Body of pancreas (tissue), 4 donors: ENCODE measurements around the gene ISCA1. TPM values are rescaled to one million over a fixed set of nuclear protein-coding genes. Genes with fewer than 3 reads are reported as not detected.

Experiments used
- ATAC-seq: fragments of 150-250 bp; one replicate; pipeline ENCODE4 v1.9.1; 2016
- DNase-seq, 4 donors: peaks; one replicate each; pipeline ENCODE4 v3.0.0-alpha.2; 2019
- H3K27ac ChIP-seq, 4 donors: fragments of 200-600 bp; sonication (generic); 1 replicate in 3 of 4; 2 replicates in 1 of 4; pipeline versions ENCODE4 v1.5.1 to v1.6.1; 2016 to 2019; ENCODE audit warnings: mild to moderate bottlenecking in 1 of 4, mixed read lengths in 1 of 4, moderate library complexity in 1 of 4
- H3K27me3 ChIP-seq, 2 donors: fragments of 200-600 bp; sonication (generic); one replicate each; pipeline ENCODE4 v1.6.0; 2016; ENCODE audit warnings: mild to moderate bottlenecking in 1 of 2
- H3K36me3 ChIP-seq, 2 donors: fragments of 200-600 bp; sonication (generic); replicated peaks in 1 of 2; 2 replicates each; pipeline ENCODE4 v1.5.1; 2016; ENCODE audit warnings: low read depth in 2 of 2; ENCODE audit not compliant: insufficient read depth in 1 of 2
- H3K4me1 ChIP-seq: fragments of 200-600 bp; sonication (generic); one replicate; pipeline ENCODE4 v1.6.0; 2016
- H3K4me3 ChIP-seq, 2 donors: fragments of 200-600 bp; sonication (generic); 1 replicate in 1 of 2; 2 replicates in 1 of 2; pipeline ENCODE4 v1.5.1; 2016 to 2019
- H3K9me3 ChIP-seq, 3 donors: fragments of 200-600 bp; sonication (generic); 1 replicate in 2 of 3; 2 replicates in 1 of 3; pipeline ENCODE4 v1.5.1; 2016
- POLR2A ChIP-seq, 3 donors: fragments of 450-650 bp; IDR thresholded peaks; one replicate each; pipeline ENCODE4 v1.6.1; 2016; ENCODE audit warnings: antibody characterized with exemption in 3 of 3, mild to moderate bottlenecking in 2 of 3
- WGBS, 2 donors: methylation state at CpG; one replicate each; pipeline ENCODE4 v1.1.5; 2017; 5-methylcytosine and 5-hydroxymethylcytosine counted together
- intact Hi-C: fragments of 100-400 bp; cut with DNase I; formaldehyde crosslinking; loops from one replicate; pipeline ENCODE4 v1.15.1; 2023
- total RNA-seq, 2 donors: library from RNA; depleted of rRNA; stranded (reverse); fragments of >200 nt; gene quantifications; one replicate each; pipeline ENCODE4 v1.1.0, GENCODE V29; 2016
- TF ChIP-seq, protein P1 (sequence below), 7 experiments: fragments of 450-650 bp in 4 of 7; fragments of 200-600 bp in 3 of 7; sonication (generic) in 3 of 7; IDR thresholded peaks; one replicate each; pipeline ENCODE4 v1.5.1; 2016 to 2019; ENCODE audit warnings: antibody characterized with exemption in 7 of 7

Gene ISCA1
- total RNA-seq, 2 donors from 2014 or later: 19.4 to 21.0 TPM

- ATAC-seq (no peak), DNase-seq (no peak)
- no peaks in the 10 kb centered on the region for H3K27me3 ChIP-seq
- WGBS, 2 donors: 87 to 90% methylated on average over 6 of the region's 6 CpGs
- no peaks in the 10 kb centered on the region for H3K36me3 ChIP-seq
- no peaks in the 10 kb centered on the region for H3K4me1 ChIP-seq
- intact Hi-C loops: no loop called here
- no peak overlapping the region for H3K27ac ChIP-seq
- no peak overlapping the region for H3K4me3 ChIP-seq
- no peaks in the 10 kb centered on the region for H3K9me3 ChIP-seq
- TF ChIP-seq POLR2A (IDR thresholded peaks at IDR 0.05): no peak
- TF ChIP-seq, protein P1, sequence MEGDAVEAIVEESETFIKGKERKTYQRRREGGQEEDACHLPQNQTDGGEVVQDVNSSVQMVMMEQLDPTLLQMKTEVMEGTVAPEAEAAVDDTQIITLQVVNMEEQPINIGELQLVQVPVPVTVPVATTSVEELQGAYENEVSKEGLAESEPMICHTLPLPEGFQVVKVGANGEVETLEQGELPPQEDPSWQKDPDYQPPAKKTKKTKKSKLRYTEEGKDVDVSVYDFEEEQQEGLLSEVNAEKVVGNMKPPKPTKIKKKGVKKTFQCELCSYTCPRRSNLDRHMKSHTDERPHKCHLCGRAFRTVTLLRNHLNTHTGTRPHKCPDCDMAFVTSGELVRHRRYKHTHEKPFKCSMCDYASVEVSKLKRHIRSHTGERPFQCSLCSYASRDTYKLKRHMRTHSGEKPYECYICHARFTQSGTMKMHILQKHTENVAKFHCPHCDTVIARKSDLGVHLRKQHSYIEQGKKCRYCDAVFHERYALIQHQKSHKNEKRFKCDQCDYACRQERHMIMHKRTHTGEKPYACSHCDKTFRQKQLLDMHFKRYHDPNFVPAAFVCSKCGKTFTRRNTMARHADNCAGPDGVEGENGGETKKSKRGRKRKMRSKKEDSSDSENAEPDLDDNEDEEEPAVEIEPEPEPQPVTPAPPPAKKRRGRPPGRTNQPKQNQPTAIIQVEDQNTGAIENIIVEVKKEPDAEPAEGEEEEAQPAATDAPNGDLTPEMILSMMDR (IDR thresholded peaks at IDR 0.05): no peak
Observed at GRCh38 chr9:86288499-86289198, 6.3 kb upstream of the ISCA1 start.

DNA sequence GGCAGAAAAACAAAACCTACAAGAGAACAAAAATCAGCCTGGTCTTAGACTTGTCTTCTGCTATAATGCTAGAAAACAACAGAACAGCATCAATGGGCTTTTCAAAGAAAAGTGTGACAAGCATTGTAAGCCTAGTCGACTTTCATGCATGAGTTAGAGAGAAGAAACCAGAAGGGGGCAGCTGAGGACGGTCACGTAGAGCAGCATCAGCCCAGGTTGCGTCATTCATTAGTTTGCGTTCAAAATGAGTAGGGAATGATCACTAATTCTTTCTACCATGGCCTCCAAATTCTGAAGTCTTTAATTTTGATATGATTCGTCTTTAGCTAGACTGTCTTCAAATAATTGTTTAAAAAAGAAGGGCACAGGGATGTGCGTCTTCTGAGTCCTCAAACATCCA lies 4.7 kb upstream of the ISCA1 start:
- Histone ChIP-seq H3K36me3 (no peaks in the 10 kb centered on the region), H3K4me1 (peaks cover 5% of the 10 kb centered on the region), H3K27me3 (no peaks in the 10 kb centered on the region), H3K9me3 (no peaks in the 10 kb centered on the region), H3K27ac (no peak overlapping the region), H3K4me3 (no peak overlapping the region)
- 64 to 83% methylated on average over 7 of the region's 7 CpGs for WGBS, 2 donors
- DNase-seq (no peak), ATAC-seq (no peak)
- no peak for TF ChIP-seq POLR2A (IDR thresholded peaks at IDR 0.05)
- TF ChIP-seq, protein P1 (IDR thresholded peaks at IDR 0.05): no peak
- intact Hi-C loops: no loop called here

DNA sequence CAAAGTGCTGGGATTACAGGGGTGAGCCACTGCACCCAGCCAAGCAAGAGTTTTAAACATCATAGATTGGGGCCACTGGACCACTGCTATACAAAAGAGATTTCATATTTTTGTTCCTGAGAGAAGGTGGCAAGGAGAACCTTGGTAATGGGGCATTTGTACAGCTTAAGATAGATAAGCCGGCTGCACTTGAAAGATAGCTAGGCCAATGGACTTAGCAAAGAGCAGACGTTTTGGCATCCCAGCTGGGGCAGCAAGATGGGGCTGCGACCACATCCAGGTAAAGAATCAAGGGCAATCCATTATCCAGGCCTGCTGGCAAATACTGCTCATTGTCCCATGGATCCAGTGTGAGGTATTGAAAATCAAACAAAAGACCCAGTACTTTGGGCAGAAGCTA lies 3.9 kb upstream of the ISCA1 start:
- Histone ChIP-seq H3K36me3 (no peaks in the 10 kb centered on the region), H3K27me3 (no peaks in the 10 kb centered on the region), H3K9me3 (no peaks in the 10 kb centered on the region), H3K27ac (no peak overlapping the region), H3K4me1 (peaks cover 9% of the 10 kb centered on the region), H3K4me3 (no peak overlapping the region)
- DNase-seq (no peak), ATAC-seq (no peak)
- intact Hi-C loops: no loop called here
- WGBS, 2 donors: 35 to 60% methylated on average over 3 of the region's 3 CpGs
- TF ChIP-seq, protein P1 (IDR thresholded peaks at IDR 0.05): no peak
- no peak for TF ChIP-seq POLR2A (IDR thresholded peaks at IDR 0.05)

DNA sequence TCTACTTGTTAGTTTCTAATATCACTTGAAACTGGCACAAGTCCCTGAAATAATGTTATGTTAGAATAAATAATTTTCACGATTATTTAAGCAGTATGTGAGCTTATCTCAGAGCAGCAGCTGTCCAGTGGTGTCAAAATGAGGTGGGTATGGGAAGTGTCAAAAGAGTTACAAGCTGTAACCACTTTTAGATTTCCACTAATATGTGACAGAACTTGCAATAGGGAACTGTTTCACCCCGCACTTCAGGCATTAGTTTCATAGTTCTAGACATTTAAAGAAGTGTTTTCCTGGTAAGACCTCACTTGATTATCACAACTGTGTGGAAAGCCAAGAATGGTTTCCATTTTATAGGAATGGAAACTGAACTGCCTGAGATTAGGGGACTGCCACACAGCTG lies 2.9 kb upstream of the ISCA1 start:
- intact Hi-C loops: no loop called here

More for the DNA sequence above, 2.9 kb upstream of the ISCA1 start:
- WGBS, 2 donors: 49 to 63% methylated on average over 2 of the region's 2 CpGs
- no peak for TF ChIP-seq POLR2A (IDR thresholded peaks at IDR 0.05)
- TF ChIP-seq, protein P1 (IDR thresholded peaks at IDR 0.05): no peak
- Histone ChIP-seq H3K9me3 (no peaks in the 10 kb centered on the region), H3K27me3 (no peaks in the 10 kb centered on the region), H3K4me3 (no peak overlapping the region), H3K4me1 (peaks cover 19% of the 10 kb centered on the region), H3K36me3 (no peaks in the 10 kb centered on the region), H3K27ac (no peak overlapping the region)
- ATAC-seq: no peak
- DNase-seq: no peak
